ENCODE results near the gene SULT1C3.
A peak's percentile ranks its signal among the peaks of the same experiment; 100 is the strongest.

Gene SULT1C3

DNA sequence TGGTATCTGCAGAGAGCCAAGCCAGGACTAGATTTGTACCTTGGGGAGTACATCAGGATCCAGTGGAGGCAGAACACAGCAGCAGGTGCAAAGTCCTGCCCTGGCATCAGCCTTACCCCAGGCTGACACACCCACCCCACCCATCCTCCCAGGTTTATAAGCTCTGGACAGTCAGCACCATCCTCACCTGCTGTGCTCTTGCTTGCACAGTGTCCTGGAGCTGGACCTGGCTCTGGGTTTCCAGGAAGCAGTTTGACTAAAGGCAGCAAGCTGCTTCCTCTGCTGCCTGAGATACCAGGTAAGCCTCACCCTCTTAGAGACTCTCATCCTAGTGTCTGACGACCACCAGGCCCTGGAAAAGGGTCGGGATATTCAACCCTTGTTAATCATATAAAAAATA, at the start of gene SULT1C3:
SULT1C3 (plus strand) TSS at position 183 of the 400 bp plus-strand sequence. CDS start 7,227 bp downstream, outside the sequence.
- DNase-seq (ENCODE audit: low read depth in 1 of 2, low spot score in 1 of 2), result no peak
- no peak for TF ChIP-seq JUND (IDR thresholded peaks at IDR 0.05; ENCODE audit: low read depth)
- in situ Hi-C loops (cut with HindIII; ENCODE audit: low pct_unique_long_range_greater_than_20kb, low sequenced_read_pairs), result no loop called here

DNA sequence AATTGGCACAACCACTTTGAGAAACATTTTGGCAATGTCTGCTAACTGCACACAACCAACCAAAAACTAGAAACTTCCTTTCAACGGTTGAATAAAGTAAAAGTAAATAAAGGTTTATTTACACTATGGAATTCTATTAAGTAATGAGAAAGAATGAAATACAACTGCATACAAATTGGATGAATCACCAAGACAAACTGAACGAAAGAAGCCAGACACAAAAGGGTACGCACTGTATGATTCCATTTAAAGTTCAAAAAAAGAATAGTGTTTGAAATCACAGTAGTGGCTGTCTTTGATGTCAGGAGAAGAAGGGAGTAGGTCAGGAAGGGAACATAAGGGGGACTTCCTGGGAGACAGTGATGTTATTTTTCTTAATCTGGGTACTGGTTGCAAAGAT, 46.5 kb upstream of the SULT1C3 start:
- no peak for TF ChIP-seq JUND (IDR thresholded peaks at IDR 0.05; ENCODE audit: low read depth)
- no peak for DNase-seq (ENCODE audit: low read depth in 1 of 2, low spot score in 1 of 2)
- in situ Hi-C loops (cut with HindIII; ENCODE audit: low pct_unique_long_range_greater_than_20kb, low sequenced_read_pairs), result no loop called here

DNA sequence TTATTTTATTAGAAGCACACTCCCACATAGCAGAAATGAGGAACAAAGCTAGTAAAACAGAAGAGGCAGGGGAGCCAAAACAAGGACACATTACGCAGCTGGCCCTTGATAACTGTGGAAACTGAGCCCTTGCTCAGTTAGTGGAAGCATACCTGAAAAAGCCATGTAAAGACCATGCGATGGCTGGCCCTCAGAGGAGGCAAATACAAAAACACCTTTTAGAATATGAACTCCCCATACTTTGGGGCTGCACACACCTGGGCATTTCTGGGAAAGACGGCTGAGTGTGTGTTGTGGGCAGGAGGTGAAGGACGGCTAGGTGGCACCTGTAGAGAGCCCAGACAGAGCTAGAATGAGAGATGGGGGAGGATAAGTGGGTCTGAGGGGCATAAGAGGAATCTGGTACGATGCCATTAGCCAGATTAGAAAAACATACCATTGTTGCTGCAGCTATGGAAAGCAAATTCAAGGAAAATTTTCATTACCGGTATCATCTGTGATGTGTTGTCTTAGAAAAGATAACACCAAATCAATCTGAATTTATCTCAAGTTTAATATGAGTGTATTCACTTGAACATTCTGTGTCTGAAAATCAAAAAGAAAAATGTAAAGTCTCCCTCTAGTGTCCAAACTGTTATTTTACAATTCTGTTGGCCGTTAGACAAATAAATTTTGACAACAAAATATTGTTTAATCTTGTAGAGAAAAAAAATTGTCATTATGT, 45.2 kb upstream of the SULT1C3 start:
- in situ Hi-C loops (cut with HindIII; ENCODE audit: low pct_unique_long_range_greater_than_20kb, low sequenced_read_pairs), result no loop called here
- no peak for TF ChIP-seq JUND (IDR thresholded peaks at IDR 0.05; ENCODE audit: low read depth)
- peak in 1 of 2 experiments; percentile 13 for DNase-seq (ENCODE audit: low read depth in 1 of 2, low spot score in 1 of 2)

DNA sequence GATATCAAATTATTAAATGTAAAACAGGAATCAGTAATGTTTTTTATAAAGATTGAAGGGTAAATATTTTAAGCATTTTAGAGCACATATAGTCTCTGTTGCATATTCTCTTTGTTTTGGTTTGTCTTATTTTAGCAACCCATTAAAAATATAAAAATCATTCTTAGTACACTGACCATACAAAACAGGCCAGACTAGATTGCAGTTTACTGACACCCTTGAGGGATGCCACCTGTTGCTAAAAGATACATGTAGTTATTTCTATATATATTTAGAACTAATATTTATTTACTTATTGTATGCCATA, 44.7 kb upstream of the SULT1C3 start:
- in situ Hi-C loops (cut with HindIII; ENCODE audit: low pct_unique_long_range_greater_than_20kb, low sequenced_read_pairs), result no loop called here
- TF ChIP-seq JUND (IDR thresholded peaks at IDR 0.05; ENCODE audit: low read depth), result no peak
- DNase-seq (ENCODE audit: low read depth in 1 of 2, low spot score in 1 of 2), result no peak

DNA sequence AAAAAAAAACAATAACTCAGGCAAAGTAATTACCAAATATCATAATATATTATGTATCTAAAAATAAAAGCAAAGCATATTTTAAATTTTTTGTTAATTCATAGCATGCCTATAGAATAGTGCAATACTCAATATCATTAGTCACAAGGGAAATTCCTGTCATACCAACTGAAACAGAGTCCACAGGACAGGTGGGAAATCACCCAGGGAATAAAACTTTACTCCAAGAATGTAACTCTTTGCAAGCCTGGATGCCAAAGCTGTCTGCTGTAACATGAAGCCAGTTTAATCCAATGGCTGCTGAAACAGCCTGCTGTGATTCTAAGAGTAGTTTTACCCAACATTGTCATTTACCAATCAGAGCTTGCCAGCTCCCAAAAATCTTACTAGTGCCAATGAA, 40.0 kb upstream of the SULT1C3 start:
- no peak for TF ChIP-seq JUND (IDR thresholded peaks at IDR 0.05; ENCODE audit: low read depth)
- no peak for DNase-seq (ENCODE audit: low read depth in 1 of 2, low spot score in 1 of 2)
- in situ Hi-C loops (cut with HindIII; ENCODE audit: low pct_unique_long_range_greater_than_20kb, low sequenced_read_pairs), result no loop called here

DNA sequence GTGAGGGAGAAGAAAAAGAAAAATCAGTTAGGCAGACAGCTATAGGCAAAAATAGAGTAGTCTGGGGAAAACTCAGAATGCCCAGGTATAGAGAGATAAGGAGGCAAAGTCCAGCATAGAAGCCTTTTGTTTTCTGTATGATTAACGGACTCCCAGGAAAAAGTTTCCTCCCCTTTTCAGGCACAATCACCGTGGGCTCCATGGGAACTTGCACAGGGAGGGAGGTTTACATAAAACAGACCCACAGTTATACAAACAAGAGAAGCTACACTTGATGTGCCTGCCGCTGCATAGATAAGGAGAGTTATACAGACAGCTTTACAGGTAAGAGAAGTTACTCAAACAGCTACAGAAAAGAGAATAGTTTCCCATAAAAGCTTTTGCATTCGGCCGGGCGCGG, 39.2 kb upstream of the SULT1C3 start:
- no peak for TF ChIP-seq JUND (IDR thresholded peaks at IDR 0.05; ENCODE audit: low read depth)
- in situ Hi-C loops (cut with HindIII; ENCODE audit: low pct_unique_long_range_greater_than_20kb, low sequenced_read_pairs), result no loop called here
- no peak for DNase-seq (ENCODE audit: low read depth in 1 of 2, low spot score in 1 of 2)

DNA sequence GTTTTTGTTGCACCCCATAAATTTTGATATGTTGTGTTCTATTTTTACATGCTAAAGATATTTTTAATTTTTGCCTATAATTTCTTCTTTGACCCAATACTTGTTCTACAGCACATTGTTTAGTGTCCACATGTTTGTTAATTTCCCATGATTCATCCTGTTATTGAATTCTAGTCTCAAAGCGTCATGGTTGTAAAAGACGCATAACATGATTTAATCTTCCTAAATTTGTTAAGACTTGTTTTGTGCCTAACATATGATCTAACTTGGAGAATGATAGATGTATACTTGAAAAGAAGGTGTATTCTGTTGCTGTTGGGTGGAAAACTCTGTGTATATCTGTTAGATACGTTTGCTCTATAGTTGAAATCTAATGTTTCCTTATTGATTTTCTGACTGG, 27.1 kb upstream of the SULT1C3 start:
- TF ChIP-seq JUND (IDR thresholded peaks at IDR 0.05; ENCODE audit: low read depth), result no peak
- no peak for DNase-seq (ENCODE audit: low read depth in 1 of 2, low spot score in 1 of 2)
- in situ Hi-C loops (cut with HindIII; ENCODE audit: low pct_unique_long_range_greater_than_20kb, low sequenced_read_pairs), result no loop called here

DNA sequence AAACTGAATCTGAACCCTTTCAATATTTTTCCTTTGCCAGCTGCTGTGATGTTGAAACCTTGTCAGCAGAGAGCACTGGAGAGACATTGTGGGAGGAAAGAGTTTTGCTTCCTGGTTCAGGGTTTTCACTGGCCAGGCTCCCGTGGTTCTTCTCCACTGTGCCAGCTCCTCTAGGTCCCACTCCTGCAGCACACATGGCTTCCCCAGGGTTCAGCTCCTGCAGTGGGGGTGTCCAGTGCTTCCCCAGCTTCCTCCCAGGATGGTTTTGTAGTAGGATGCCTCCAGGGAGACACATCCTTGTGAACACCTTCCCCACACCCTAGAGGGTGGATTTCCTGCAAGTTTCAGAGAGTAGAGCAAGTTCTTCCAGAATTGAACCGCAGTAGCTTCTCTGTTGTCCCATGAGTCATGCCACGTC, 24.0 kb upstream of the SULT1C3 start:
- no peak for TF ChIP-seq JUND (IDR thresholded peaks at IDR 0.05; ENCODE audit: low read depth)
- in situ Hi-C loops (cut with HindIII; ENCODE audit: low pct_unique_long_range_greater_than_20kb, low sequenced_read_pairs), result no loop called here
- peak; percentile 24 to 78 for DNase-seq (ENCODE audit: low read depth in 1 of 2, low spot score in 1 of 2)

DNA sequence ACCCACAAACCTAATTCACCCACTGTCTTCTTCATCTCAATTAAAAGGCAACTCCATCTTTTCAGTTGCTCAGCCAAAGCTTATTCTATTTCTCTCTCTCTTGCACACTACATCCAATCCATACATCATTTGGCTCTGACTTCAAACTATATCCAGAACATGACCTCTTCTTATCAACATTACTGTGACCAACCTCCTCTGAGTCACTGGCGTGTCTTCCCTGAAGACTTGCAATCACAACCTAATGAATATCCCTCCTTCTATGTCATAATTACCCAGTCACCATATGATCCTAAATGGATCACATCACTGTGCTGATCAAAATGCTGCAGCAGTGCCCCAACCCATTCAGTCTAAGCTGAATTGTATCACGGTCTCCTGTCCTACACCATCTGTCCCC, 22.6 kb upstream of the SULT1C3 start:
- no peak for DNase-seq (ENCODE audit: low read depth in 1 of 2, low spot score in 1 of 2)
- TF ChIP-seq JUND (IDR thresholded peaks at IDR 0.05; ENCODE audit: low read depth), result no peak
- in situ Hi-C loops (cut with HindIII; ENCODE audit: low pct_unique_long_range_greater_than_20kb, low sequenced_read_pairs), result no loop called here

DNA sequence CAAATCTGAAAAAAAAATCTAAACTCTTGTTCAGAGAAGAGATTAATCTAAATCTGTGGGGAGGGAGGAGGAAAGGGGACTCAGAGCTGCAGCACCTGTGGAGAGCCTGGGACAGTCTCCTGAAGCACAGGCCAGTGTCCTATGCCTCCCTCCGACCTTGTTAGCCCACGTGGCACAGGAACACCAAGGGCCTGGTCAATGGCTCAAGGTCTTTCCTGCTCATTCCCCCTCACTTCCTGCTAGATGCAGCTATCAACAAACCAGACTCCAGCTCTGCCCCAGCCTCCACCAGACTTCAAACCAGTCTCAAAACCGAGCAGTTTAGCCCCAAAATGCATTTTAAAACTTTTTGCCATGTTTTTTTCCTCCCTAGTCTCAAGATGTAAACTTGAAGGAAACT, 20.1 kb upstream of the SULT1C3 start:
- no peak for DNase-seq (ENCODE audit: low read depth in 1 of 2, low spot score in 1 of 2)
- TF ChIP-seq JUND (IDR thresholded peaks at IDR 0.05; ENCODE audit: low read depth), result no peak
- in situ Hi-C loops (cut with HindIII; ENCODE audit: low pct_unique_long_range_greater_than_20kb, low sequenced_read_pairs), result no loop called here

DNA sequence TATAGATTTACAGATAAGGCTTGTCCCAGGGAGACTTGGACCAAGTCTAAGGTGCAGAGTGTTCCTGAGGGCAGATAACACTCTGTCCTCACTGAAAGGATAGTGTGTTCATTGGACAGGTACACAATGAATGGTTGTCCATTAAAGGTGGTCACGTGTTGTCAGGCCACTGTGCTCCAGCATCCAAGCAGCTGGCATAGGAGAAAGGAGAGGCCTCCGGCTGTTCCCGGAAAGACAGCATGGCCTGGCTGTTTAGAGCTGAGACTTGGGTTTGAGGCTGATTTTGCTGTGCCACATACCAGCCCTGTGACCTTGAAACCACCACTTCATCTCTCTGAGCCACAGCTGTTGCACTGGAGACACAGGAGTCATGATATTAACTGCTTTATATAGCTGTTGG, 19.6 kb upstream of the SULT1C3 start:
- TF ChIP-seq JUND (IDR thresholded peaks at IDR 0.05; ENCODE audit: low read depth), result no peak
- in situ Hi-C loops (cut with HindIII; ENCODE audit: low pct_unique_long_range_greater_than_20kb, low sequenced_read_pairs), result no loop called here
- DNase-seq (ENCODE audit: low read depth in 1 of 2, low spot score in 1 of 2), result no peak

DNA sequence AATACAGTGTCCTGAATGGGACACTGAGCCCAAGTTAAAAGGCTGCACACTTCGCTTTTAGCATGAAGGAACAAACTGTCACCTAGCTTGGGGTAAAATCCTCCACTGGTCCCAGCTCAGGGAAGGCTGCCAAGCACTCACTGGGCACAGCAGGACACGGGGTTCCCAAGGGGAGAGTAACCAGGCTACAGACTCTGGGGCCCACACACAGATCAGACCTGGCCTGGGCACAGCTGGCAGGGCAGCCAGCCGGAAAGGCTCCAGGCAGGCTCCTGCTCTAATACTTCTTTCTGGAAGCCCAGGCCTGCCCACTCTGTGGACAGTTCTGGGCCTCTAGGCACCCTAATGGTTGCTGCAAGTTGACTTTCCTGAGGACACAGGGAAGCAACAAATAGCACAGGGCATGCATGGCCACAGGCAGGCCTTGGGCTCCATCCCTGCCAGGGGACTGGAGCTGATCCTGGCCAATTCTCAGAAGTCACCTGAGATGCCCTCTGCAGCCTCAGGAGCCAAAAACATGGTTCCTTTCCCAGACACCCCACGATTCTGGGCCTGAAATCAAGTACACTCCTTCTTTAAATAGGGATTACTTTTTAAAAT, 18.7 kb upstream of the SULT1C3 start:
- TF ChIP-seq JUND (IDR thresholded peaks at IDR 0.05; ENCODE audit: low read depth), result no peak
- in situ Hi-C loops (cut with HindIII; ENCODE audit: low pct_unique_long_range_greater_than_20kb, low sequenced_read_pairs), result no loop called here
- DNase-seq (ENCODE audit: low read depth in 1 of 2, low spot score in 1 of 2), result no peak

DNA sequence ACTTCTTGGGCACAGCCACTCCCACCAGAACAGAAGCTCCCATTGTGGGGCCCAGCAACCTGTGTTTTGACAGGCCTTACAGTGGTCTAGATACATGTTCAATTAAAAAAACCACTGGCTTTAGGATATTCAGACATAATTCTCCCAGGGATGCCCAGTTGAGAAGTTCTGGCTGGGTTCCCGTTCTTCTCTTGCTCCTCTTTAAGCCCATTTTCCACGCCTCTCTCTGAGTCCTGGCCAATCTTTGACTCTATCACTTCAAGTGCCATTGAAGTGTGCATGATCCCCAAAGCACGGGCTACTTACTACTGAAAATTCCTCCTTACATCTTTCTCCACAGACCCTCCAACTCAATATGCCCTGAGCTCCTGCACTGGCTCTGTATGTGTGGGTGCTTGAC, 17.5 kb upstream of the SULT1C3 start:
- no peak for DNase-seq (ENCODE audit: low read depth in 1 of 2, low spot score in 1 of 2)
- no peak for TF ChIP-seq JUND (IDR thresholded peaks at IDR 0.05; ENCODE audit: low read depth)
- in situ Hi-C loops (cut with HindIII; ENCODE audit: low pct_unique_long_range_greater_than_20kb, low sequenced_read_pairs), result no loop called here

DNA sequence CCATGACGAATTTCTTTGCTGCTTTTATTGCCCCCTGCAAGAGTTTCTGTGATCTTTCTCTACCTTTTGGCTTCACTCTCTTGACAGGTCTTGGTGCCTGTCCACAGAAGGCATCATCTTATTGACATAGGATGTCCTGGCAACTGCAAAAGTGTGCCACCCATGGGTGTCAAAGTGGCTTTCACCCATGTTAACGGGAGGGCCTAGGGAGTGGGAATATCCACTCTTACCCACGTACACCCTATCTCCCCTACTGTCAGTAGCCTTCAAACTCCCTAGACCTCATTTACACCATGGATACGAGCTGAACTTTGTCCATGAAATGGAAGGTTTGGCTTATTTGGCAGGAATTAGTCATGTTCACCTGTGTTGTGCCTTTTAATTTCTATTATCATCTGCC, 16.2 kb upstream of the SULT1C3 start:
- TF ChIP-seq JUND (IDR thresholded peaks at IDR 0.05; ENCODE audit: low read depth), result no peak
- DNase-seq (ENCODE audit: low read depth in 1 of 2, low spot score in 1 of 2), result no peak
- in situ Hi-C loops (cut with HindIII; ENCODE audit: low pct_unique_long_range_greater_than_20kb, low sequenced_read_pairs), result no loop called here

Data from T47D (cell line).